OCI-LY7 (cell line): ENCODE measurements around the gene SLC13A3.

ENCODE experiments used
- CTCF ChIP-seq: fragments of 200-600 bp; sonication (generic); conservative IDR thresholded peaks from 2 replicates; pipeline ENCODE4 v1.5.1; 2014; ENCODE audit warnings: mild to moderate bottlenecking, antibody characterized with exemption, low read length, moderate library complexity, mixed read lengths
- EZH2phosphoT487 ChIP-seq: fragments of 200-600 bp; sonication (generic); IDR thresholded peaks from 2 replicates; pipeline ENCODE4 v1.6.1; 2018; ENCODE audit warnings: low read depth, borderline replicate concordance, mild to moderate bottlenecking, mixed run types, antibody characterized with exemption, low read length, moderate library complexity, mixed read lengths

- TF ChIP-seq CTCF (no peak), EZH2phosphoT487 (no peak)
Observed at GRCh38 chr20:46657137-46657536, 5.9 kb upstream of the SLC13A3 start.
